WTC11 (cell line): ENCODE results near the gene HSD17B14. TPM values are rescaled to one million over a fixed set of nuclear protein-coding genes. Genes with fewer than 3 reads are reported as not detected.

Experiments used
- ATAC-seq: fragments of 200-7000 bp; cut with Tn5 transposase; 2 replicates; pipeline ENCODE4 v1.10.0; 2021; ENCODE audit warnings: mild to moderate bottlenecking, moderate library complexity
- CTCF ChIA-PET: fragments of 300-600 bp; sonication (Branson Sonifier 250); formaldehyde crosslinking; loops from one replicate; lab custom pipeline; 2021; ENCODE audit warnings: antibody characterized with exemption; lab: Charles Lee
- POLR2A ChIA-PET: fragments of 350-600 bp; sonication (Branson Sonifier 250); formaldehyde crosslinking; loops from one replicate; lab custom pipeline; 2021; ENCODE audit warnings: antibody characterized with exemption; lab: Charles Lee
- DNase-seq: peaks from one replicate; pipeline ENCODE4 v3.0.0; 2021; ENCODE audit warnings: low spot score
- H3K27ac Mint-ChIP-seq: 2 replicates; pipeline ENCODE4 v1.8.0; 2021; ENCODE audit warnings: mixed read lengths
- H3K27me3 Mint-ChIP-seq: 2 replicates; pipeline ENCODE4 v1.8.0; 2021; ENCODE audit warnings: low read depth, mild to moderate bottlenecking, moderate library complexity, mixed read lengths
- H3K36me3 Mint-ChIP-seq: 2 replicates; pipeline ENCODE4 v1.8.0; 2021; ENCODE audit warnings: mixed read lengths
- H3K4me1 Mint-ChIP-seq: 2 replicates; pipeline ENCODE4 v1.8.0; 2022; ENCODE audit warnings: mixed read lengths
- H3K4me3 Mint-ChIP-seq: 2 replicates; pipeline ENCODE4 v1.8.0; 2021; ENCODE audit warnings: mild to moderate bottlenecking, moderate library complexity, mixed read lengths
- H3K9me3 Mint-ChIP-seq: 2 replicates; pipeline ENCODE4 v1.8.0; 2021; ENCODE audit warnings: mixed read lengths
- AFF4 ChIP-seq: sonication (generic); formaldehyde crosslinking; IDR thresholded peaks from 2 replicates; pipeline ENCODE4 v1.8.1; 2023; ENCODE audit warnings: mild to moderate bottlenecking, missing genetic modification reagents, borderline replicate concordance
- ATF2 ChIP-seq: sonication (generic); formaldehyde crosslinking; IDR thresholded peaks from 2 replicates; pipeline ENCODE4 v1.8.1; 2022; ENCODE audit warnings: low read depth, missing genetic modification reagents, borderline replicate concordance
- ATF3 ChIP-seq: sonication (generic); formaldehyde crosslinking; conservative IDR thresholded peaks from 2 replicates; pipeline ENCODE4 v1.8.1; 2022; ENCODE audit warnings: mild to moderate bottlenecking, missing genetic modification reagents
- ATF6 ChIP-seq: sonication (generic); formaldehyde crosslinking; IDR thresholded peaks from 2 replicates; pipeline ENCODE4 v1.8.1; 2023; ENCODE audit warnings: mild to moderate bottlenecking, missing genetic modification reagents
- CBFB ChIP-seq: sonication (generic); formaldehyde crosslinking; IDR thresholded peaks from 2 replicates; pipeline ENCODE4 v1.8.1; 2022; ENCODE audit warnings: mild to moderate bottlenecking, low read depth, missing genetic modification reagents
- CTCF ChIP-seq: fragments of 200-600 bp; IDR thresholded peaks from 2 replicates; pipeline ENCODE4 v1.8.0; 2022; ENCODE audit warnings: antibody characterized with exemption
- ERG ChIP-seq: fragments of 250-450 bp; sonication (Bioruptor Pico); IDR thresholded peaks from 2 replicates; pipeline ENCODE4 v1.8.0; 2021; ENCODE audit warnings: mild to moderate bottlenecking
- HMGXB4 ChIP-seq: sonication (generic); formaldehyde crosslinking; IDR thresholded peaks from 2 replicates; pipeline ENCODE4 v1.8.1; 2023; ENCODE audit warnings: mild to moderate bottlenecking, moderate library complexity, missing genetic modification reagents
- JUN ChIP-seq: sonication (generic); formaldehyde crosslinking; IDR thresholded peaks from 2 replicates; pipeline ENCODE4 v1.8.0; 2023; ENCODE audit warnings: mild to moderate bottlenecking, missing genetic modification reagents
- NFE2L1 ChIP-seq: sonication (generic); formaldehyde crosslinking; IDR thresholded peaks from 2 replicates; pipeline ENCODE4 v1.8.1; 2023; ENCODE audit warnings: missing genetic modification reagents
- NR3C1 ChIP-seq: sonication (generic); formaldehyde crosslinking; conservative IDR thresholded peaks from 2 replicates; pipeline ENCODE4 v1.8.1; 2023; ENCODE audit warnings: low read depth, mild to moderate bottlenecking, missing genetic modification reagents
- OVOL2 ChIP-seq: fragments of 250-450 bp; sonication (Bioruptor Pico); IDR thresholded peaks from 2 replicates; pipeline ENCODE4 v1.9.0; 2021; ENCODE audit warnings: mild to moderate bottlenecking, borderline replicate concordance
- PREB ChIP-seq: sonication (generic); formaldehyde crosslinking; IDR thresholded peaks from 2 replicates; pipeline ENCODE4 v1.8.1; 2022; ENCODE audit warnings: mild to moderate bottlenecking, missing genetic modification reagents, moderate library complexity, borderline replicate concordance
- SMAD3 ChIP-seq: sonication (generic); formaldehyde crosslinking; IDR thresholded peaks from 2 replicates; pipeline ENCODE4 v1.8.0; 2022; ENCODE audit warnings: missing genetic modification reagents, mild to moderate bottlenecking, borderline replicate concordance
- ZMAT4 ChIP-seq: fragments of 250-450 bp; sonication (Bioruptor Pico); IDR thresholded peaks from 2 replicates; pipeline ENCODE4 v1.9.0; 2021; ENCODE audit warnings: mild to moderate bottlenecking
- ZNF219 ChIP-seq: sonication (generic); formaldehyde crosslinking; IDR thresholded peaks from 2 replicates; pipeline ENCODE4 v1.8.0; 2023; ENCODE audit warnings: missing genetic modification reagents, mild to moderate bottlenecking, borderline replicate concordance
- ZNF232 ChIP-seq: sonication (generic); formaldehyde crosslinking; IDR thresholded peaks from 2 replicates; pipeline ENCODE4 v1.8.0; 2022; ENCODE audit warnings: mild to moderate bottlenecking, missing genetic modification reagents
- ZNF317 ChIP-seq: sonication (generic); formaldehyde crosslinking; IDR thresholded peaks from 2 replicates; pipeline ENCODE4 v1.8.1; 2023; ENCODE audit warnings: low read depth, mild to moderate bottlenecking, moderate library complexity, missing genetic modification reagents, borderline replicate concordance
- ZNF671 ChIP-seq: fragments of 250-450 bp; sonication (Bioruptor Pico); IDR thresholded peaks from 2 replicates; pipeline ENCODE4 v1.8.0; 2021; ENCODE audit warnings: mild to moderate bottlenecking
- total RNA-seq: library from RNA; stranded (reverse); gene quantifications from 3 replicates; pipeline ENCODE4 v1.2.3, GENCODE V29; 2021

The HSD17B14 gene
- total RNA-seq, 1 experiment from 2014 or later = 11.4 TPM

- Mint-ChIP-seq H3K36me3 (peaks cover 3% of the 10 kb centered on the region; the same call in 1 of the 2 replicates), H3K4me1 (peaks cover 10% of the 10 kb centered on the region), H3K4me3 (no peak overlapping the region), H3K9me3 (no peaks in the 10 kb centered on the region), H3K27ac (peak overlapping the region; percentile 34; the same call in 1 of the 2 replicates), H3K27me3 (no peaks in the 10 kb centered on the region; the same call in none of the 2 replicates)
- ATAC-seq = no peak
- ChIA-PET CTCF (interaction anchor here (1.4 kb wide), 1 partner anchor 16 kb away, joined by 3 read pairs; no protein-coding TSS in a partner anchor), POLR2A (no interaction called here)
- no peak for DNase-seq
- TF ChIP-seq PREB = no peak
- TF ChIP-seq ZNF671 (CRISPR knock-in tag) = no peak
- no peak for TF ChIP-seq ATF6 (CRISPR knock-in tag)
- TF ChIP-seq ERG (CRISPR knock-in tag) = no peak
- TF ChIP-seq CBFB (CRISPR knock-in tag) = no peak
- no peak for TF ChIP-seq ATF3 (CRISPR knock-in tag)
- no peak for TF ChIP-seq ZMAT4 (CRISPR knock-in tag)
- TF ChIP-seq NFE2L1 (CRISPR knock-in tag) = no peak
- no peak for TF ChIP-seq SMAD3 (CRISPR knock-in tag)
- no peak for TF ChIP-seq HMGXB4 (CRISPR knock-in tag)
- TF ChIP-seq CTCF = no peak
- no peak for TF ChIP-seq ZNF232 (CRISPR knock-in tag)
- no peak for TF ChIP-seq NR3C1 (CRISPR knock-in tag)
- TF ChIP-seq ZNF219 = no peak
- TF ChIP-seq ATF2 (CRISPR knock-in tag) = no peak
- TF ChIP-seq OVOL2 = no peak
- TF ChIP-seq AFF4 (CRISPR knock-in tag) = no peak
- TF ChIP-seq JUN (CRISPR knock-in tag) = no peak
- TF ChIP-seq ZNF317 (CRISPR knock-in tag) = no peak
Measured at GRCh38 chr19:48861313-48861712, 25.0 kb upstream of the HSD17B14 start.
